PC-9 (cell line): ENCODE data around the gene CCDC148.

ENCODE experiments used
- EZH2 ChIP-seq: fragments of 200-600 bp; sonication (generic); IDR thresholded peaks from 2 replicates; pipeline ENCODE4 v1.8.0; 2017; ENCODE audit warnings: antibody characterized with exemption, low read depth
- TF ChIP-seq, protein P1 (sequence below): fragments of 200-600 bp; sonication (generic); conservative IDR thresholded peaks from 2 replicates; pipeline ENCODE4 v1.6.1; 2017; ENCODE audit warnings: mixed run types, antibody characterized with exemption, mild to moderate bottlenecking, moderate library complexity

GRCh38 chr2:158297606-158298005 is 158.9 kb downstream of the CCDC148 start:
- TF ChIP-seq, protein P1, sequence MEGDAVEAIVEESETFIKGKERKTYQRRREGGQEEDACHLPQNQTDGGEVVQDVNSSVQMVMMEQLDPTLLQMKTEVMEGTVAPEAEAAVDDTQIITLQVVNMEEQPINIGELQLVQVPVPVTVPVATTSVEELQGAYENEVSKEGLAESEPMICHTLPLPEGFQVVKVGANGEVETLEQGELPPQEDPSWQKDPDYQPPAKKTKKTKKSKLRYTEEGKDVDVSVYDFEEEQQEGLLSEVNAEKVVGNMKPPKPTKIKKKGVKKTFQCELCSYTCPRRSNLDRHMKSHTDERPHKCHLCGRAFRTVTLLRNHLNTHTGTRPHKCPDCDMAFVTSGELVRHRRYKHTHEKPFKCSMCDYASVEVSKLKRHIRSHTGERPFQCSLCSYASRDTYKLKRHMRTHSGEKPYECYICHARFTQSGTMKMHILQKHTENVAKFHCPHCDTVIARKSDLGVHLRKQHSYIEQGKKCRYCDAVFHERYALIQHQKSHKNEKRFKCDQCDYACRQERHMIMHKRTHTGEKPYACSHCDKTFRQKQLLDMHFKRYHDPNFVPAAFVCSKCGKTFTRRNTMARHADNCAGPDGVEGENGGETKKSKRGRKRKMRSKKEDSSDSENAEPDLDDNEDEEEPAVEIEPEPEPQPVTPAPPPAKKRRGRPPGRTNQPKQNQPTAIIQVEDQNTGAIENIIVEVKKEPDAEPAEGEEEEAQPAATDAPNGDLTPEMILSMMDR = no peak
- no peak for TF ChIP-seq EZH2
